Gastroesophageal sphincter (tissue), 3 donors: ENCODE data around the gene SELENOT.

Experiments
- CTCF ChIP-seq, 4 experiments: fragments of 200-600 bp in 2 of 4; fragments of 450-650 bp in 2 of 4; sonication (generic) in 1 of 4; IDR thresholded peaks; one replicate each; pipeline ENCODE4 v1.5.1; 2017 to 2019; ENCODE audit warnings: antibody characterized with exemption in 4 of 4, mild to moderate bottlenecking in 2 of 4, moderate library complexity in 2 of 4
- EP300 ChIP-seq: sonication (generic); formaldehyde crosslinking; IDR thresholded peaks from one replicate; pipeline ENCODE4 v1.6.1; 2017; ENCODE audit warnings: antibody characterized with exemption, mild to moderate bottlenecking
- POLR2AphosphoS5 ChIP-seq: sonication (generic); formaldehyde crosslinking; IDR thresholded peaks from one replicate; pipeline ENCODE4 v1.6.1; 2017; ENCODE audit warnings: antibody characterized with exemption

GRCh38 chr3:150557725-150558124 is 45.4 kb upstream of the SELENOT start:
- TF ChIP-seq CTCF (IDR thresholded peaks at IDR 0.05) (no peak), POLR2AphosphoS5 (no peak), EP300 (no peak)
